ENCODE measurements around the gene FUS. TPM values are rescaled to one million over a fixed set of nuclear protein-coding genes. Genes with fewer than 3 reads are reported as not detected.
"Not testable (repeated sequence)": the region's sequence is repeated elsewhere in the genome, so short reads cannot be mapped to it uniquely, and the experiment has no call there.

Gene FUS
- polyA plus RNA-seq, 2 donors, result 134 to 170 TPM

GRCh38 chr16:31150976-31151375 is 29.0 kb upstream of the FUS start:
- 86% methylated on average over 6 of the region's 6 CpGs for WGBS, 2 donors
- not testable (repeated sequence) for H3K36me3 ChIP-seq (ENCODE audit: control insufficient read depth in 2 of 2, insufficient read depth in 2 of 2, low read length in 1 of 2); H3K4me1 ChIP-seq (ENCODE audit: control insufficient read depth in 2 of 2, insufficient read depth in 2 of 2, low read length in 1 of 2)

GRCh38 chr16:31157136-31157535 is 22.8 kb upstream of the FUS start:
- no peaks in the 10 kb centered on the region for H3K27me3 ChIP-seq (ENCODE audit: control insufficient read depth in 1 of 2, insufficient read depth in 2 of 2, low read length in 2 of 2)
- H3K4me3 ChIP-seq (ENCODE audit: low read depth in 1 of 2, low read length in 2 of 2), result no peak overlapping the region
- H3K4me1 ChIP-seq (ENCODE audit: control insufficient read depth in 2 of 2, insufficient read depth in 2 of 2, low read length in 1 of 2), result no peaks in the 10 kb centered on the region
- H3K27ac ChIP-seq (ENCODE audit: low read depth in 2 of 2, low read length in 1 of 2), result no peak overlapping the region
- WGBS, 2 donors, result 39 to 45% methylated on average over 8 of the region's 8 CpGs
- H3K9me3 ChIP-seq (ENCODE audit: control insufficient read depth in 2 of 2, insufficient read depth in 1 of 2, low read depth in 1 of 2, low read length in 1 of 2), result no peaks in the 10 kb centered on the region
- H3K36me3 ChIP-seq (ENCODE audit: control insufficient read depth in 2 of 2, insufficient read depth in 2 of 2, low read length in 1 of 2), result no peaks in the 10 kb centered on the region

More at GRCh38 chr16:31150976-31151375, 29.0 kb upstream of the FUS start:
- H3K9me3 ChIP-seq (ENCODE audit: control insufficient read depth in 2 of 2, insufficient read depth in 1 of 2, low read depth in 1 of 2, low read length in 1 of 2); H3K27me3 ChIP-seq (ENCODE audit: control insufficient read depth in 1 of 2, insufficient read depth in 2 of 2, low read length in 2 of 2); H3K27ac ChIP-seq (ENCODE audit: low read depth in 2 of 2, low read length in 1 of 2); H3K4me3 ChIP-seq (ENCODE audit: low read depth in 1 of 2, low read length in 2 of 2): not testable (repeated sequence)

- H3K36me3 ChIP-seq (ENCODE audit: control insufficient read depth in 2 of 2, insufficient read depth in 2 of 2, low read length in 1 of 2), result no peaks in the 10 kb centered on the region
- 83 to 90% methylated on average over 8 of the region's 8 CpGs for WGBS, 2 donors
Observed at GRCh38 chr16:31167315-31167714, 12.6 kb upstream of the FUS start.

GRCh38 chr16:31168848-31169247 is 11.1 kb upstream of the FUS start:
- H3K27me3 ChIP-seq (ENCODE audit: control insufficient read depth in 1 of 2, insufficient read depth in 2 of 2, low read length in 2 of 2), result no peaks in the 10 kb centered on the region
- no peaks in the 10 kb centered on the region for H3K36me3 ChIP-seq (ENCODE audit: control insufficient read depth in 2 of 2, insufficient read depth in 2 of 2, low read length in 1 of 2)
- no peaks in the 10 kb centered on the region for H3K9me3 ChIP-seq (ENCODE audit: control insufficient read depth in 2 of 2, insufficient read depth in 1 of 2, low read depth in 1 of 2, low read length in 1 of 2)
- WGBS, 2 donors, result 62 to 77% methylated on average over 2 of the region's 2 CpGs
- H3K4me1 ChIP-seq (ENCODE audit: control insufficient read depth in 2 of 2, insufficient read depth in 2 of 2, low read length in 1 of 2), result no peaks in the 10 kb centered on the region
- no peak overlapping the region for H3K27ac ChIP-seq (ENCODE audit: low read depth in 2 of 2, low read length in 1 of 2)
- no peak overlapping the region for H3K4me3 ChIP-seq (ENCODE audit: low read depth in 1 of 2, low read length in 2 of 2)

More at GRCh38 chr16:31167315-31167714, 12.6 kb upstream of the FUS start:
- H3K9me3 ChIP-seq (ENCODE audit: control insufficient read depth in 2 of 2, insufficient read depth in 1 of 2, low read depth in 1 of 2, low read length in 1 of 2), result no peaks in the 10 kb centered on the region
- H3K27me3 ChIP-seq (ENCODE audit: control insufficient read depth in 1 of 2, insufficient read depth in 2 of 2, low read length in 2 of 2), result no peaks in the 10 kb centered on the region
- no peak overlapping the region for H3K4me3 ChIP-seq (ENCODE audit: low read depth in 1 of 2, low read length in 2 of 2)
- H3K4me1 ChIP-seq (ENCODE audit: control insufficient read depth in 2 of 2, insufficient read depth in 2 of 2, low read length in 1 of 2), result no peaks in the 10 kb centered on the region
- H3K27ac ChIP-seq (ENCODE audit: low read depth in 2 of 2, low read length in 1 of 2), result no peak overlapping the region

GRCh38 chr16:31170048-31170447 is 9.9 kb upstream of the FUS start:
- no CpG with 5 or more reads among the region's 2 CpGs for WGBS, 2 donors
- H3K36me3 ChIP-seq (ENCODE audit: control insufficient read depth in 2 of 2, insufficient read depth in 2 of 2, low read length in 1 of 2); H3K9me3 ChIP-seq (ENCODE audit: control insufficient read depth in 2 of 2, insufficient read depth in 1 of 2, low read depth in 1 of 2, low read length in 1 of 2); H3K27me3 ChIP-seq (ENCODE audit: control insufficient read depth in 1 of 2, insufficient read depth in 2 of 2, low read length in 2 of 2); H3K4me3 ChIP-seq (ENCODE audit: low read depth in 1 of 2, low read length in 2 of 2); H3K4me1 ChIP-seq (ENCODE audit: control insufficient read depth in 2 of 2, insufficient read depth in 2 of 2, low read length in 1 of 2); H3K27ac ChIP-seq (ENCODE audit: low read depth in 2 of 2, low read length in 1 of 2): not testable (repeated sequence)

GRCh38 chr16:31177136-31177535 is 2.8 kb upstream of the FUS start:
- Histone ChIP-seq H3K27me3 (ENCODE audit: control insufficient read depth in 1 of 2, insufficient read depth in 2 of 2, low read length in 2 of 2) (no peaks in the 10 kb centered on the region), H3K4me1 (ENCODE audit: control insufficient read depth in 2 of 2, insufficient read depth in 2 of 2, low read length in 1 of 2) (no peaks in the 10 kb centered on the region), H3K27ac (ENCODE audit: low read depth in 2 of 2, low read length in 1 of 2) (no peak overlapping the region), H3K4me3 (ENCODE audit: low read depth in 1 of 2, low read length in 2 of 2) (no peak overlapping the region), H3K36me3 (ENCODE audit: control insufficient read depth in 2 of 2, insufficient read depth in 2 of 2, low read length in 1 of 2) (no peaks in the 10 kb centered on the region), H3K9me3 (ENCODE audit: control insufficient read depth in 2 of 2, insufficient read depth in 1 of 2, low read depth in 1 of 2, low read length in 1 of 2) (no peaks in the 10 kb centered on the region)
- 62 to 63% methylated on average over 3 of the region's 3 CpGs for WGBS, 2 donors

GRCh38 chr16:31179219-31179746 is 656 bp upstream of the FUS start:
- 3 to 4% methylated on average over 27 of the region's 27 CpGs for WGBS, 2 donors
- peak overlapping the region; percentile 84 to 98 for H3K4me3 ChIP-seq (ENCODE audit: low read depth in 1 of 2, low read length in 2 of 2)
- peaks cover 0 to 5% of the 10 kb centered on the region in 2 donors for H3K4me1 ChIP-seq (ENCODE audit: control insufficient read depth in 2 of 2, insufficient read depth in 2 of 2, low read length in 1 of 2)
- no peaks in the 10 kb centered on the region for H3K27me3 ChIP-seq (ENCODE audit: control insufficient read depth in 1 of 2, insufficient read depth in 2 of 2, low read length in 2 of 2)
- peak overlapping the region; percentile 95 to 97 for H3K27ac ChIP-seq (ENCODE audit: low read depth in 2 of 2, low read length in 1 of 2)
- no peaks in the 10 kb centered on the region for H3K9me3 ChIP-seq (ENCODE audit: control insufficient read depth in 2 of 2, insufficient read depth in 1 of 2, low read depth in 1 of 2, low read length in 1 of 2)
- peaks cover 6 to 12% of the 10 kb centered on the region in 2 donors for H3K36me3 ChIP-seq (ENCODE audit: control insufficient read depth in 2 of 2, insufficient read depth in 2 of 2, low read length in 1 of 2)

GRCh38 chr16:31181102-31181830 is 1.3 kb downstream of the FUS start:
- Histone ChIP-seq H3K4me1 (ENCODE audit: control insufficient read depth in 2 of 2, insufficient read depth in 2 of 2, low read length in 1 of 2) (peaks cover 0 to 5% of the 10 kb centered on the region in 2 donors), H3K27ac (ENCODE audit: low read depth in 2 of 2, low read length in 1 of 2) (peak overlapping the region; percentile 36 to 97), H3K27me3 (ENCODE audit: control insufficient read depth in 1 of 2, insufficient read depth in 2 of 2, low read length in 2 of 2) (no peaks in the 10 kb centered on the region), H3K9me3 (ENCODE audit: control insufficient read depth in 2 of 2, insufficient read depth in 1 of 2, low read depth in 1 of 2, low read length in 1 of 2) (no peaks in the 10 kb centered on the region), H3K36me3 (ENCODE audit: control insufficient read depth in 2 of 2, insufficient read depth in 2 of 2, low read length in 1 of 2) (peaks cover 6 to 24% of the 10 kb centered on the region in 2 donors), H3K4me3 (ENCODE audit: low read depth in 1 of 2, low read length in 2 of 2) (peak overlapping the region; percentile 84 to 98)
- 3 to 4% methylated on average over 31 of the region's 31 CpGs for WGBS, 2 donors

- Histone ChIP-seq H3K4me1 (ENCODE audit: control insufficient read depth in 2 of 2, insufficient read depth in 2 of 2, low read length in 1 of 2) (peaks cover 0 to 5% of the 10 kb centered on the region in 2 donors), H3K27ac (ENCODE audit: low read depth in 2 of 2, low read length in 1 of 2) (no peak overlapping the region), H3K9me3 (ENCODE audit: control insufficient read depth in 2 of 2, insufficient read depth in 1 of 2, low read depth in 1 of 2, low read length in 1 of 2) (no peaks in the 10 kb centered on the region), H3K36me3 (ENCODE audit: control insufficient read depth in 2 of 2, insufficient read depth in 2 of 2, low read length in 1 of 2) (peaks cover 11 to 33% of the 10 kb centered on the region in 2 donors), H3K27me3 (ENCODE audit: control insufficient read depth in 1 of 2, insufficient read depth in 2 of 2, low read length in 2 of 2) (no peaks in the 10 kb centered on the region), H3K4me3 (ENCODE audit: low read depth in 1 of 2, low read length in 2 of 2) (peak overlapping the region in 1 of 2 donors; percentile 84)
- WGBS, 2 donors, result 16 to 19% methylated on average over 7 of the region's 7 CpGs
Observed at GRCh38 chr16:31182391-31182790, 2.5 kb downstream of the FUS start.
